Erythroblast (primary cell): ENCODE measurements around the gene PDIA2.

Source experiments
- GATA1 ChIP-seq: IDR thresholded peaks from 2 replicates; pipeline ENCODE4 v1.6.1; 2011; ENCODE audit warnings: low read depth, mild to moderate bottlenecking, control low read depth, low read length, moderate library complexity
- POLR2A ChIP-seq: IDR thresholded peaks from 2 replicates; pipeline ENCODE4 v1.6.1; 2011; ENCODE audit warnings: mild to moderate bottlenecking, low read length

- TF ChIP-seq GATA1 (no peak), POLR2A (no peak)
Measured at GRCh38 chr16:275041-275641, 7.8 kb upstream of the PDIA2 start.
